Heart right ventricle (tissue), 16 donors: ENCODE data around the gene TRERF1. TPM values are rescaled to one million over a fixed set of nuclear protein-coding genes. Genes with fewer than 3 reads are reported as not detected.
"Not testable (repeated sequence)": the region's sequence is repeated elsewhere in the genome, so short reads cannot be mapped to it uniquely, and the experiment has no call there.

Experiments
- ATAC-seq, 8 donors: fragments of 200-7000 bp; cut with Tn5 transposase; one replicate each; pipeline ENCODE4 v1.9.1; 2020; ENCODE audit warnings: mild to moderate bottlenecking in 8 of 8, moderate library complexity in 8 of 8, moderate number of reproducible peaks in 1 of 8
- DNase-seq, 2 donors: peaks; one replicate each; pipeline ENCODE4 v3.0.0-alpha.2; 2020
- H3K27ac ChIP-seq, 10 donors: fragments of 200-600 bp; sonication (generic) in 2 of 10; one replicate each; pipeline versions ENCODE4 v1.5.0 to v1.8.0; 2020 to 2022; ENCODE audit warnings: mild to moderate bottlenecking in 3 of 10
- H3K27me3 ChIP-seq, 7 donors: fragments of 200-600 bp; one replicate each; pipeline ENCODE4 v1.8.0; 2021 to 2022; ENCODE audit warnings: mild to moderate bottlenecking in 2 of 7
- H3K36me3 ChIP-seq, 9 donors: fragments of 200-600 bp; sonication (generic) in 1 of 9; one replicate each; pipeline versions ENCODE4 v1.5.0 to v1.8.0; 2020 to 2022; ENCODE audit warnings: mild to moderate bottlenecking in 2 of 9
- H3K4me1 ChIP-seq, 9 donors: fragments of 200-600 bp; sonication (generic) in 1 of 9; one replicate each; pipeline versions ENCODE4 v1.5.0 to v1.8.0; 2020 to 2022; ENCODE audit warnings: mild to moderate bottlenecking in 4 of 9
- H3K4me3 ChIP-seq, 10 donors: fragments of 200-600 bp; sonication (generic) in 2 of 10; one replicate each; pipeline versions ENCODE4 v1.5.0 to v1.8.0; 2020 to 2022; ENCODE audit warnings: mild to moderate bottlenecking in 7 of 10, moderate library complexity in 2 of 10
- H3K9me3 ChIP-seq, 11 donors: fragments of 200-600 bp in 10 of 11; sonication (generic) in 2 of 11; one replicate each; pipeline versions ENCODE4 v1.5.0 to v1.8.0; 2013 to 2022; ENCODE audit warnings: mild to moderate bottlenecking in 2 of 11, control low read depth in 1 of 11, moderate library complexity in 1 of 11
- CTCF ChIP-seq, 9 donors: fragments of 200-600 bp; sonication (generic) in 2 of 9; IDR thresholded peaks; one replicate each; pipeline versions ENCODE4 v1.5.0 to v1.8.0; 2021 to 2022; ENCODE audit warnings: antibody characterized with exemption in 9 of 9, mild to moderate bottlenecking in 5 of 9, moderate library complexity in 1 of 9
- WGBS, 2 donors: extraction: QIAGEN DNeasy Blood & Tissue Kit; methylation state at CpG; one replicate each; pipeline ENCODE4 v1.1.7; 2013; ENCODE audit warnings: inconsistent platforms in 1 of 2; 5-methylcytosine and 5-hydroxymethylcytosine counted together
- intact Hi-C, 10 donors: fragments of 100-400 bp; cut with DNase I; formaldehyde crosslinking; loops; one replicate each; pipeline versions ENCODE4 v1.11.1 to v1.14.2; 2022
- polyA plus RNA-seq, 2 donors: library from polyadenylated mRNA; stranded (reverse); fragments of 200-250 nt; gene quantifications; one replicate each; pipeline ENCODE4 v1.2.3, GENCODE V29; 2013
- total RNA-seq, 10 donors: library from RNA; stranded (reverse); fragmentation: NEBNext Ultra II Directional in 3 of 10; extraction: Animal tissue kit (Norgen Biotek cat#: 25700) in 3 of 10; gene quantifications; one replicate each; pipeline versions ENCODE4 v1.2.1 to v1.2.4, GENCODE V29; 2021 to 2023
- donor health status: Arrhythmogenic right ventricular cardiomyopathy.
- donor health status: ischemic (EF 13 %, LVEDD 7.1; RV severe dilation, severe dysfunction).
- donor health status: healthy with polysubstance abuse.
- donor health status: DM: no; HTN: yes; CAD: no.
- donor health status: DM: no; HTN: no; CAD: no.
- donor health status: ischemic (EF 25% LVEDD 6.9; RV normal size, moderate dysfunction).
- donor health status: ischemic (EF 25% LVEDD 5.7; RV mildly dilated, moderate dysfunction).
- donor health status: healthy.
- donor health status: DM: yes; HTN: yes; CAD: no.
- donor health status: Ischemic cardiomyopathy.
- donor health status: ischemic (EF 35%, LVEDD 5.7; RV mildly dilated, moderate dysfunction).
- donor health status: nonischemic (EF 11% LVEDD 7.7; RV severe dilation, severe dysfunction).
- donor health status: DM: yes; HTN: yes; CAD: no.
- donor health status: PGD.
- donor health status: ischemic (EF 29% LVEDD 5.4; RV normal size, mild dysfunction).
- donor health status: nonischemic (EF 23%, LVEDD 6.1; RV moderate dilation, normal function).

Gene TRERF1
- total and polyA plus RNA-seq, 12 donors = 0.75 to 2.8 (median 1.6) TPM

- H3K9me3 ChIP-seq = no peaks in the 10 kb centered on the region
- H3K4me1 ChIP-seq = peaks cover 0 to 39% (median 15%) of the 10 kb centered on the region in 9 donors
- intact Hi-C loops = loop anchor here in 3 of 10 donors (10.0 kb wide), 3 partner anchors 242 to 428 kb away; partner anchors contain the start of genes PRICKLE4 (in 2 of the 3), TOMM6 (in 2 of the 3) and TRERF1 (in 1 of the 3)
- WGBS, 2 donors = 94 to 95% methylated on average over 3 of the region's 3 CpGs
- TF ChIP-seq CTCF (IDR thresholded peaks at IDR 0.05) = no peak
- no peak overlapping the region for H3K27ac ChIP-seq
- H3K27me3 ChIP-seq = no peaks in the 10 kb centered on the region
- no peak overlapping the region for H3K4me3 ChIP-seq
- no peak for ATAC-seq
- no peak for DNase-seq
- peaks cover 0 to 68% (median 46%) of the 10 kb centered on the region in 9 donors for H3K36me3 ChIP-seq
Measured at GRCh38 chr6:42212442-42212841, 239.3 kb downstream of the TRERF1 start.

GRCh38 chr6:42211726-42212125 is 240.0 kb downstream of the TRERF1 start:
- Histone ChIP-seq H3K9me3 (no peaks in the 10 kb centered on the region), H3K4me3 (no peak overlapping the region), H3K27ac (no peak overlapping the region), H3K36me3 (peaks cover 0 to 75% (median 51%) of the 10 kb centered on the region in 9 donors), H3K4me1 (peaks cover 0 to 33% (median 10%) of the 10 kb centered on the region in 9 donors), H3K27me3 (no peaks in the 10 kb centered on the region)
- ATAC-seq = no peak
- DNase-seq = no peak
- WGBS, 2 donors = 87 to 94% methylated on average over 6 of the region's 6 CpGs
- no peak for TF ChIP-seq CTCF (IDR thresholded peaks at IDR 0.05)
- intact Hi-C loops = loop anchor here in 3 of 10 donors (10.0 kb wide), 3 partner anchors 243 to 427 kb away; partner anchors contain the start of genes PRICKLE4 (in 2 of the 3), TOMM6 (in 2 of the 3) and TRERF1 (in 1 of the 3)

- TF ChIP-seq CTCF (IDR thresholded peaks at IDR 0.05) = no peak
- Histone ChIP-seq H3K4me1 (peaks cover 0 to 24% (median 6%) of the 10 kb centered on the region in 9 donors), H3K27ac (no peak overlapping the region), H3K27me3 (no peaks in the 10 kb centered on the region), H3K9me3 (no peaks in the 10 kb centered on the region), H3K4me3 (no peak overlapping the region), H3K36me3 (peaks cover 0 to 87% (median 59%) of the 10 kb centered on the region in 9 donors)
- no CpG with 5 or more reads among the region's 1 CpG for WGBS, 2 donors
- ATAC-seq (peak in 1 of 8 donors; percentile 9), DNase-seq (no peak)
- intact Hi-C loops = loop anchor here in 3 of 10 donors (10.0 kb wide), 3 partner anchors 244 to 426 kb away; partner anchors contain the start of genes PRICKLE4 (in 2 of the 3), TOMM6 (in 2 of the 3) and TRERF1 (in 1 of the 3)
Measured at GRCh38 chr6:42210551-42210950, 241.2 kb downstream of the TRERF1 start.

- H3K9me3 ChIP-seq, H3K27ac ChIP-seq, ATAC-seq, DNase-seq, H3K4me3 ChIP-seq, intact Hi-C loops, H3K27me3 ChIP-seq: not testable (repeated sequence)
- 76 to 91% methylated on average over 2 of the region's 2 CpGs for WGBS, 2 donors
- H3K4me1 ChIP-seq = peaks cover 0 to 11% (median 0%) of the 10 kb centered on the region in 9 donors
- peaks cover 0 to 98% (median 55%) of the 10 kb centered on the region in 9 donors for H3K36me3 ChIP-seq
Measured at GRCh38 chr6:42207559-42207958, 244.2 kb downstream of the TRERF1 start.

- H3K27ac ChIP-seq = no peak overlapping the region
- ATAC-seq (no peak), DNase-seq (no peak)
- H3K4me3 ChIP-seq = no peak overlapping the region
- peaks cover 0 to 79% (median 37%) of the 10 kb centered on the region in 9 donors for H3K36me3 ChIP-seq
- intact Hi-C loops = no loop called here
- no peak for TF ChIP-seq CTCF (IDR thresholded peaks at IDR 0.05)
- 96% methylated on average over 4 of the region's 4 CpGs for WGBS, 2 donors
- H3K27me3 ChIP-seq = no peaks in the 10 kb centered on the region
- H3K4me1 ChIP-seq = peaks cover 0 to 20% (median 4%) of the 10 kb centered on the region in 9 donors
- H3K9me3 ChIP-seq = no peaks in the 10 kb centered on the region
Measured at GRCh38 chr6:42204768-42205282, 246.9 kb downstream of the TRERF1 start.
